Measurements from ENCODE around the gene HEATR5A.
A peak's percentile ranks its signal among the peaks of the same experiment; 100 is the strongest.
"Not testable (repeated sequence)": the region's sequence is repeated elsewhere in the genome, so short reads cannot be mapped to it uniquely, and the experiment has no call there.

Gene HEATR5A

GRCh38 chr14:31255918-31256317 lies 164.4 kb downstream of the HEATR5A start:
- DNase-seq, result not testable (repeated sequence)

GRCh38 chr14:31255286-31255685 lies 165.1 kb downstream of the HEATR5A start:
- no peak for DNase-seq

GRCh38 chr14:31253746-31254471 lies 166.4 kb downstream of the HEATR5A start:
- no peak for DNase-seq

- no peak for DNase-seq
Measured at GRCh38 chr14:31252865-31253264, 167.5 kb downstream of the HEATR5A start.

GRCh38 chr14:31251028-31251958 lies 169.1 kb downstream of the HEATR5A start:
- DNase-seq, result no peak

- DNase-seq, result no peak
Measured at GRCh38 chr14:31244626-31245025, 175.7 kb downstream of the HEATR5A start.

- no peak for DNase-seq
Measured at GRCh38 chr14:31243860-31244259, 176.5 kb downstream of the HEATR5A start.

GRCh38 chr14:31242161-31242940 lies 178.0 kb downstream of the HEATR5A start:
- DNase-seq, result peak; percentile 12

Measured in fibroblast of skin of scalp (primary cell).